ENCODE results near the gene PRSS16. TPM values are rescaled to one million over a fixed set of nuclear protein-coding genes. Genes with fewer than 3 reads are reported as not detected.
"Not testable (repeated sequence)": the region's sequence is repeated elsewhere in the genome, so short reads cannot be mapped to it uniquely, and the experiment has no call there.

Gene PRSS16
- not detected in 2 replicates for total RNA-seq (2014; rRNA removed; shearing (Covaris generic))

GRCh38 chr6:27247133-27247836, at the start of gene PRSS16:
Gene PRSS16 (plus strand): TSS chr6:27247701. CDS start chr6:27247738, 37 bp downstream.
- DNase-seq (ENCODE audit: low read depth in 1 of 2, low spot score in 2 of 2) = no peak
- Histone ChIP-seq H3K27me3 (replicated peaks) (0 out of 2 replicates have a peak, but pooled peaks cover 3% of the 10 kb centered on the region), H3K4me1 (replicated peaks) (no peaks in the 10 kb centered on the region), H3K27ac (no peak within 1 kb of the TSS), H3K9me3 (replicated peaks) (no peaks in the 10 kb centered on the region), H3K36me3 (no peaks in the 10 kb centered on the region), H3K4me3 (no peak within 1 kb of the TSS)

GRCh38 chr6:27205375-27206278, 41.9 kb upstream of the PRSS16 start:
- Histone ChIP-seq H3K4me1 (replicated peaks) (no peaks in the 10 kb centered on the region), H3K4me3 (no peak overlapping the region), H3K9me3 (replicated peaks) (peaks cover 3% of the 10 kb centered on the region; the same call in 1 of the 2 replicates), H3K27ac (no peak overlapping the region), H3K36me3 (no peaks in the 10 kb centered on the region), H3K27me3 (replicated peaks) (no peaks in the 10 kb centered on the region)
- DNase-seq (ENCODE audit: low read depth in 1 of 2, low spot score in 2 of 2) = no peak

DNA sequence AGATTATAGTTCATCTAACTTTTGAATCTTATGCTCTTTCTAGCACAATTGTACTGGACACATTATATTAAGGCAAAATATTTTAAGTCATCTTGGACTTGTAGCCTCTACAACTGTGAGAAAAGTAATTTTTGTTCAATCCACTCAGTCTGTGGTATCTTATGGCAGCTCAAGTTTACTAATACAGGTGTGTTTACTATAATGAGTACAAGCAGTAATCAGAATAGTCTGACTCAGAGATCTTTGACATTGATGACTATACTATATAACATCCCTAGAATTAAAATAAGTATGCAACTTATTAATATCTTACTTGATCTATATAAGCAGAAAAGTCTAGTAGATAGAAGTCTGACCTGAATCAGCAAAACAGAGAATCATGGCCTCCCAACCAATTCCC, 40.7 kb upstream of the PRSS16 start:
- H3K4me1 ChIP-seq (replicated peaks) = no peaks in the 10 kb centered on the region
- H3K27me3 ChIP-seq (replicated peaks) = no peaks in the 10 kb centered on the region
- DNase-seq (ENCODE audit: low read depth in 1 of 2, low spot score in 2 of 2) = no peak
- H3K36me3 ChIP-seq = no peaks in the 10 kb centered on the region
- H3K27ac ChIP-seq = no peak overlapping the region
- no peak overlapping the region for H3K4me3 ChIP-seq
- H3K9me3 ChIP-seq (replicated peaks) = peaks cover 3% of the 10 kb centered on the region; the same call in 1 of the 2 replicates

DNA sequence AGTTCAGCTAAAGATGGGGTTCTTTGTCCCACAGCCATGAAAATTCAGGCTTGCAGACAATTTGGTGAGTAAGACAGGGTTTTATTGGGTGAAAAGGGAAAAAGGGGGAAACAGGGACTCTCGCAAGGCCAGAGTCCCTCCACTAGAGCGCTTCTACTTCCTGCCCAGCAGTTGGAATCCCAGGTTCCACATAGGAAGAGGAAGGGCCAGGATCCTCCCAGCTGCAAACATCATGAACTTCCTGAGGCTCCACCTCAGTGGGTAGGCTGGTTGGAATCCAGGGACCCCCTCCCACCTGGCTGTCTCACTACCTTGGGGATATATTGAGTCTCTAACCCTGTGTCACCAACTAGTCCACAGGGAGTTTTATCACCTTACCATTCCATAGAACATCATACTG, 39.5 kb upstream of the PRSS16 start:
- Histone ChIP-seq H3K27ac (no peak overlapping the region), H3K4me1 (replicated peaks) (no peaks in the 10 kb centered on the region), H3K36me3 (no peaks in the 10 kb centered on the region), H3K4me3 (no peak overlapping the region), H3K9me3 (replicated peaks) (peaks cover 3% of the 10 kb centered on the region; the same call in 1 of the 2 replicates), H3K27me3 (replicated peaks) (no peaks in the 10 kb centered on the region)
- DNase-seq (ENCODE audit: low read depth in 1 of 2, low spot score in 2 of 2) = no peak

GRCh38 chr6:27209196-27209595, 38.3 kb upstream of the PRSS16 start:
- Histone ChIP-seq H3K9me3 (replicated peaks) (0 out of 2 replicates have a peak, but pooled peaks cover 3% of the 10 kb centered on the region), H3K36me3 (no peaks in the 10 kb centered on the region), H3K27me3 (replicated peaks) (no peaks in the 10 kb centered on the region), H3K27ac (no peak overlapping the region), H3K4me3 (no peak overlapping the region), H3K4me1 (replicated peaks) (no peaks in the 10 kb centered on the region)
- no peak for DNase-seq (ENCODE audit: low read depth in 1 of 2, low spot score in 2 of 2)

- no peak for DNase-seq (ENCODE audit: low read depth in 1 of 2, low spot score in 2 of 2)
- no peaks in the 10 kb centered on the region for H3K27me3 ChIP-seq (replicated peaks)
- H3K27ac ChIP-seq = no peak overlapping the region
- H3K36me3 ChIP-seq = no peaks in the 10 kb centered on the region
- H3K4me3 ChIP-seq = no peak overlapping the region
- H3K9me3 ChIP-seq (replicated peaks) = 0 out of 2 replicates have a peak, but pooled peaks cover 3% of the 10 kb centered on the region
- H3K4me1 ChIP-seq (replicated peaks) = no peaks in the 10 kb centered on the region
Observed at GRCh38 chr6:27209659-27210269, 37.7 kb upstream of the PRSS16 start.

DNA sequence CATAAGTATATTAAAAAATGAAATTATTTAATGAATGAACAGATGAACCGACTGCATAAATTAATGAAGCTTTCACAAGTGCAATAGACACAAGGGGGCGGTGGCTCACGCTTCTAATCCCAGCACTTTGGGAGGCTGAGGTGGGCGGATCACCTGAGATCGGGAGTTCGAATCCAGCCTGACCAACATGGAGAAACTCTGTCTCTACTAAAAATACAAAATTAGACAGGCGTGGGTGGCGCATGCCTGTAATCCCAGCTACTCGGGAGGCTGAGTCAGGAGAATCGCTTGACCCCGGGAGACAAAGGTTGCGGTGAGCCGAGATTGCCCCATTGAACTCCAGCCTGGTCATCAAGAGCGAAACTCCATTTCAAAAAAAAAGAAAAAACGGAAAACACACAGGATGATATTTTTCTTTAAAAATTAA, 34.4 kb upstream of the PRSS16 start:
- not testable (repeated sequence) for H3K4me3 ChIP-seq; H3K27me3 ChIP-seq (replicated peaks); H3K9me3 ChIP-seq (replicated peaks); DNase-seq (ENCODE audit: low read depth in 1 of 2, low spot score in 2 of 2); H3K27ac ChIP-seq; H3K36me3 ChIP-seq; H3K4me1 ChIP-seq (replicated peaks)

DNA sequence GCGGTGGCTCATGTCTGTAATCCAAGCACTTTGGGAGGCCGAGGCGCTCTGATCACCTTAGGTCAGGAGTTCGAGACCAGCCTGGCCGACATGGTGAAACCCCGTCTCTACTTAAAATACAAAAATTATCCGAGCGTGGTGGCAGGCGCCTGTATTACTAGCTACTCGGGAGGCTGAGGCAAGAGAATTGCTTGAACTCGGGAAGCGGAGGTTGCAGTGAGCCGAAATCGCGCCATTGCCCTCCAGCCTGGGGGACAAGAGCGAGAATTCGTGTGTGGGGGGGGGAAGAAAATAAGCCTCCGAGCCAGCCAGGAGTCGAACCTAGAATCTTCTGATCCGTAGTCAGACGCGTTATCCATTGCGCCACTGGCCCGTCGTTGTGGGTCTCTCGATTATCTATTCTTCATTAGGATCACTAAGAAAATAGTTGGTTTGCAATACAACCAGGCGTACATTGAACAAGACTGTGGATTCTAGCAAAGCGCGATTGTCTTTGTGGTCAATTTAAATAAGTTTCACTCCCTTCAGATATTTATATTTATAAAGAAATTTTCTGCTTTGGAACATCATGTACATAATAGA, 33.9 kb upstream of the PRSS16 start:
- peaks cover 7% of the 10 kb centered on the region for H3K9me3 ChIP-seq (replicated peaks)
- H3K4me3 ChIP-seq = no peak overlapping the region
- H3K4me1 ChIP-seq (replicated peaks) = no peaks in the 10 kb centered on the region
- DNase-seq (ENCODE audit: low read depth in 1 of 2, low spot score in 2 of 2) = no peak
- no peaks in the 10 kb centered on the region for H3K27me3 ChIP-seq (replicated peaks)
- no peaks in the 10 kb centered on the region for H3K36me3 ChIP-seq
- H3K27ac ChIP-seq = no peak overlapping the region

DNA sequence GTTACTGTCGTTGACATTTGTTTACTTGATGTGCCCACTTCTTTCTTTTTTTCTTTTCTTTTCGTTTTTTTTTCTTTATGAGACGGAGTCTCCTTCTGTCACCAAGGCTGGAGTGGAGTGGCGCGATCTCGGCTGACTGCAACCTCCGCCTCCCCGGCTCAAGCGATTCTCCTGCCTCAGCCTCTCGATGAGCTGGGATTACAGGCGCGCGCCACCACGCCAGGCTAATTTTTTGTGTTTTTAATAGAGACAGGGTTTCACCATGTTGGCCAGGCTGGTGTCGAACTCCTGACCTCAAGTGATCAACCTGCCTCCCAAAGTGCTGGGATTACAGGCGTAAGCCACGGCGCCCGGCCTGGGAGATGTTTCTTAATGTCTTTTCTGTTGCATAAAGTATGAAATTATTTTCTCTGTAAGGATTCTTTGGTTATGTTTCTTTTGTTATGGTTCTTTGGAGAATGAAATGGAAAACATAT, 33.3 kb upstream of the PRSS16 start:
- Histone ChIP-seq H3K4me1 (replicated peaks) (no peaks in the 10 kb centered on the region), H3K9me3 (replicated peaks) (peaks cover 7% of the 10 kb centered on the region), H3K4me3 (no peak overlapping the region), H3K27me3 (replicated peaks) (no peaks in the 10 kb centered on the region), H3K27ac (no peak overlapping the region), H3K36me3 (no peaks in the 10 kb centered on the region)
- DNase-seq (ENCODE audit: low read depth in 1 of 2, low spot score in 2 of 2) = no peak

- Histone ChIP-seq H3K9me3 (replicated peaks) (peaks cover 4% of the 10 kb centered on the region), H3K36me3 (no peaks in the 10 kb centered on the region), H3K27ac (no peak overlapping the region), H3K4me3 (no peak overlapping the region), H3K27me3 (replicated peaks) (no peaks in the 10 kb centered on the region), H3K4me1 (replicated peaks) (no peaks in the 10 kb centered on the region)
- DNase-seq (ENCODE audit: low read depth in 1 of 2, low spot score in 2 of 2) = no peak
Observed at GRCh38 chr6:27216874-27217273, 30.6 kb upstream of the PRSS16 start.

DNA sequence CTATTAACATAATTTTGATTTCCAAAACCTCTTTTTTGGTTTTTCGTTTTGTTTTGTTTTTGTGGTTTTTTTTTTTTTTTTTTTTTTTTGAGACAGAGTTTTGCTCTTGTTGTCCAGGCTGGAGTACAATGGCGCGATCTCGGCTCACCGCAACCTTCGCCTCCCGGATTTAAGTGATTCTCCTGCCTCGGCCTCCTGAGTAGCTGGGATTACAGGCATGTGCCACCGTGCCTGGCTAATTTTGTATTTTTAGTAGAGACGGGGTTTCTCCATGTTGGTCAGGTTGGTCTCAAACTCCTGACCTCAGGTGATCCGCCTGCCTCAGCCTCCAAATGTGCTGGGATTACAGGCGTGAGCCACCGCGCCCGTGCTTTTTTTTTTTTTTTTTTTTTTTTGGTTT, 24.5 kb upstream of the PRSS16 start:
- H3K27ac ChIP-seq; H3K4me1 ChIP-seq (replicated peaks); H3K4me3 ChIP-seq; H3K27me3 ChIP-seq (replicated peaks); H3K9me3 ChIP-seq (replicated peaks); DNase-seq (ENCODE audit: low read depth in 1 of 2, low spot score in 2 of 2); H3K36me3 ChIP-seq: not testable (repeated sequence)

DNA sequence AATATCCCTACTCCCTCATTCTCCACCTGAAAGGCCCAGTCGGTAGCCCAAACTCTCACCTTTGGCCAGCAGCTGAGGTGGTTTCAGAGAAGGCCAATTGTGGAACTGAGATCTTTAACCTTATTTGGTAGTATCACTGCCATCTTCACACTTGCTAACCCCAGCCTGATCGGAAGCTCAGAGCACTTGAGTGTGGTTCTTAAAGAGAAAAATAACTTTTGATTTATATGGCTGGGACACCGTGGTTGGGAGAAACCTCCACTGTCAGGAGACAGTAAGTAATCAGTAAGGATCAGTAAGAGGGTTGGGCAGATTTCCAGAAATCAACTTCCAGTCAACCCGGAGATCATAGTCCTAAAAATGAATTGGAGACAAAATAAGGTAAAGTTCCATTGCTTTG, 22.8 kb upstream of the PRSS16 start:
- DNase-seq (ENCODE audit: low read depth in 1 of 2, low spot score in 2 of 2) = no peak
- no peaks in the 10 kb centered on the region for H3K9me3 ChIP-seq (replicated peaks)
- H3K27ac ChIP-seq = no peak overlapping the region
- H3K27me3 ChIP-seq (replicated peaks) = no peaks in the 10 kb centered on the region
- H3K4me3 ChIP-seq = no peak overlapping the region
- H3K4me1 ChIP-seq (replicated peaks) = no peaks in the 10 kb centered on the region
- no peaks in the 10 kb centered on the region for H3K36me3 ChIP-seq

DNA sequence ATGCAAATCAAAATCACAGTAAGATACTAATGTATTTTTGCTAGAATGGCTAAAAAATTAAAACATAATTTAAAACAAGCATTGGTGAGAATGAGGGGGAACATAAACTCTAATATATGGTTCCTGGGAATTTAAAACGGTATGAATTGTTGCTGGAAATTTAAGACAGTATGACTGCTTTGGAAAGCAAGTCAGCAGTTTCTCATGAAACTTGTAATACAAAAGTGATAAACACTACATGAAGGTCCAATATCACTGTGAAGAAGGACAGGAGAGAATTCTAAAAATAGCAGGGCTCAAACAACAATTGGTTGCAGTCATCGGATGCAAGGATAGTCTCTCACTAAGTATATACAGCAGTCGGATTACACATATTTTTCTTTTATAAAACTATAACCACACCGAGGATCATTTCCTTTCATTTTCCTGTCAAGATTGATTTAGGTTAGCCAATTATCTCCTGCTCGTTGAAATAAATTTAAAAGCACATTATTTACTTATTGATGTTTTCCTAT, 18.5 kb upstream of the PRSS16 start:
- no peaks in the 10 kb centered on the region for H3K9me3 ChIP-seq (replicated peaks)
- no peaks in the 10 kb centered on the region for H3K36me3 ChIP-seq
- H3K27me3 ChIP-seq (replicated peaks) = no peaks in the 10 kb centered on the region
- H3K4me3 ChIP-seq = no peak overlapping the region
- DNase-seq (ENCODE audit: low read depth in 1 of 2, low spot score in 2 of 2) = no peak
- no peak overlapping the region for H3K27ac ChIP-seq
- H3K4me1 ChIP-seq (replicated peaks) = no peaks in the 10 kb centered on the region
